Astrocyte of the cerebellum (primary cell): ENCODE data around the gene MED12L.

Experiments used
- DNase-seq: peaks from one replicate; pipeline ENCODE4 v3.0.0-alpha.2; 2011; ENCODE audit warnings: low read depth
- H3K4me3 ChIP-seq: 2 replicates; pipeline ENCODE4 v1.5.1; 2011; ENCODE audit warnings: mild to moderate bottlenecking, low read depth, low read length, moderate library complexity
- in situ Hi-C: cut with HindIII; loops from 2 replicates; pipeline ENCODE4 v1.10.0; 2017; ENCODE audit warnings: low sequenced_read_pairs
- TF ChIP-seq, protein P1 (sequence below): IDR thresholded peaks from 2 replicates; pipeline ENCODE4 v1.5.1; 2012; ENCODE audit warnings: low read length, low read depth, moderate library complexity, mild to moderate bottlenecking; ENCODE audit errors: missing control alignments

Gene MED12L

DNA sequence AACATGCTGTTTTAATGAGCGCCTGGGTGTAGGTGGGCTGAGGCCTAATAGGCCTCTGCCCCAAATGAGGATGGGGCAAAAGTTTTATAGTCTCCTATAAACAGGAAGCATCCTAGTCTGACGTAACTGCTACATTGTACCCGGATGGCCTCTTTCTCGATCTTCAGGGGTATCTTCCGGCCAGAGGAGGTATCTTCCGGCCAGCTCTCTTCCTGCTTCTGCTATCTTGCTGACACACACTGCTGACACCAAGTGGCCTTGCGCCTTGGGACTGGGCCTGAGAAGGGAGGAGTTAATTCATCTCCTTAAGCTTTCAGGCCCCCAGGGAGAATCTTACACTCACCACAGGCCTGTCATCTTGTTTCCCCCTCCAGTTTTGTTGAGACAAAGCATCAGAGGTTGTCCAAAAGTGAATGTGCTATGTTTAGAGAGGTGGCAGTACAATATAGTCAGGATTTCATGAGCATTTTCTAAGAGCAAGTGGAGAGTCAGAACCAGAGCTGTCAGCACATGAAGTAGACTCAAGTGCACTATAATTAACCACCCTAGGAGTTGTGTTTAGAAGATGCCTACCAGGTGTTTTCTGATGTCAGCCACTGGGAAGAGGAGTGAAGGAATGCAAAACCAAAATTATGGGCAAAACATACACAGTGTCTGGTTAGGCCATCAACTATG is 391.0 kb downstream of the MED12L start:
- DNase-seq: no peak
- in situ Hi-C loops: no loop called here
- TF ChIP-seq, protein P1, sequence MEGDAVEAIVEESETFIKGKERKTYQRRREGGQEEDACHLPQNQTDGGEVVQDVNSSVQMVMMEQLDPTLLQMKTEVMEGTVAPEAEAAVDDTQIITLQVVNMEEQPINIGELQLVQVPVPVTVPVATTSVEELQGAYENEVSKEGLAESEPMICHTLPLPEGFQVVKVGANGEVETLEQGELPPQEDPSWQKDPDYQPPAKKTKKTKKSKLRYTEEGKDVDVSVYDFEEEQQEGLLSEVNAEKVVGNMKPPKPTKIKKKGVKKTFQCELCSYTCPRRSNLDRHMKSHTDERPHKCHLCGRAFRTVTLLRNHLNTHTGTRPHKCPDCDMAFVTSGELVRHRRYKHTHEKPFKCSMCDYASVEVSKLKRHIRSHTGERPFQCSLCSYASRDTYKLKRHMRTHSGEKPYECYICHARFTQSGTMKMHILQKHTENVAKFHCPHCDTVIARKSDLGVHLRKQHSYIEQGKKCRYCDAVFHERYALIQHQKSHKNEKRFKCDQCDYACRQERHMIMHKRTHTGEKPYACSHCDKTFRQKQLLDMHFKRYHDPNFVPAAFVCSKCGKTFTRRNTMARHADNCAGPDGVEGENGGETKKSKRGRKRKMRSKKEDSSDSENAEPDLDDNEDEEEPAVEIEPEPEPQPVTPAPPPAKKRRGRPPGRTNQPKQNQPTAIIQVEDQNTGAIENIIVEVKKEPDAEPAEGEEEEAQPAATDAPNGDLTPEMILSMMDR: no peak
- H3K4me3 ChIP-seq: no peak overlapping the region

DNA sequence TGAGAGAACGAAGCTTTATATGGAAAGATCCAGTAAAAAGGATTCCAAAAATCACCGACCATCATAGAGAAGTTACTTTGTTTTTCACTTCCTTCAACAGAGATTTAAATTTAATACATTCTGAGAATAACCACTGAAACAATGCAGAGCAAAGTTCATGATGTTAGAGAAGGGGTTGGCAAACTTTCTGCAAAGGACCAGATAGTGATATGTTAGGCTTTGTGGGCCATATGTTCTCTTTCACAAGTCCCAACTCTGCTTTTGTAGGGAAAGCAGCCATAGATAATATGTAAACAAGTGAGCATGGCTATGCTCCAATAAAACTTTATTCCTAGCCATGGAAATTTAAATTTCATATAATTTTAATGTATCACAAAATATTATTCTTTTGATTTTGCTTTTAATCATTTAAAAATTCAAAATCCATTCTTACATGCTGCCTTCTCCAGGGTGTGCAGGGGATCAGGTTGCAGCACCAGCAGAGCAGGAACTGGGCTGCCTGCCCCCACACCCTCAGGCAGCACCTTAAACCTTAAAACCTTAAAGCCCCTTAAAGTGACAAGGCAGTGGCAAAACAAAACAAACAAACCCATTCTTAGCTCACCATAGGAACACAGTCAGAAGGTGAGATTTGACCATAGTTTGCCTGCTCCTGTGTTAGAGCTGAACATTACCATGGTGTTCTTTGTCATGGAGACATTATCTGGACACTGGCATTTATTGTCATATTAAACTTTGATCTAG is 392.3 kb downstream of the MED12L start:
- TF ChIP-seq, protein P1: no peak
- no peak for DNase-seq
- H3K4me3 ChIP-seq: no peak overlapping the region
- in situ Hi-C loops: no loop called here

DNA sequence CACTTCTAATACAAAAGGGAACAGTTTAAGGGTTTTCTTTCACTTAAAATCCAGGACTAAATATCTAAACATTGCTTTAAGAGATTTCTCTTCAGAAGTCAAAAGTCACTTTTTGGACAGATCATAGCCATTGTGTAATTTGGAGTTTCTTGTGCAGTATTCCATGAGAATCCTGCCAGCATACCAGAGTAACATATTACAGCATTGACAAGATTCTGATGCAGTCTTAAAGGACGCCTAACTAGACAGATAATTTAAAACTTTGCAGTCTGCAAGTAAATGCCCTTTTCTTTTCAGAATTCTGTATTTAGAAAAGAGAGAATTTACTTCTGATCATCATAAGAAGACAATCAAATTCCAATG is 392.9 kb downstream of the MED12L start:
- TF ChIP-seq, protein P1: no peak
- in situ Hi-C loops: no loop called here
- DNase-seq: no peak
- H3K4me3 ChIP-seq: no peak overlapping the region

DNA sequence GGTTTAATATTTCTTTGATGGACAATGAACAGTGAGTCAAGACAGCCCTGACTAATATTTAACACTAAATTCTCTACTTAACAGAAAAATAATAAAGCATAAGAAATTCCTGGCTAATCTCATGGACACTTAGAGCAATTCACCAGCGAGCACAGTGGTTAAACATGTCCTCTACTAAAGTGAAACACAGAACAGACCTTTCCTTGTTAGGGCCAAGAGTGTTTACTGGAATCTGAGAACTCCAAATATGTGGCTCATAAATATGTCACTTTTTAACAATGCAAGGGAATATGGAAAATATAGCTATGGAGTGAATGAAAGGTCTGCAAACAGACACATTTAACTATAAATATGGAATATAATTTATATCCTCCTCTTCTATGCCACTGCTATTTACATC is 394.0 kb downstream of the MED12L start:
- no peak overlapping the region for H3K4me3 ChIP-seq
- DNase-seq: no peak
- TF ChIP-seq, protein P1: no peak
- in situ Hi-C loops: no loop called here

DNA sequence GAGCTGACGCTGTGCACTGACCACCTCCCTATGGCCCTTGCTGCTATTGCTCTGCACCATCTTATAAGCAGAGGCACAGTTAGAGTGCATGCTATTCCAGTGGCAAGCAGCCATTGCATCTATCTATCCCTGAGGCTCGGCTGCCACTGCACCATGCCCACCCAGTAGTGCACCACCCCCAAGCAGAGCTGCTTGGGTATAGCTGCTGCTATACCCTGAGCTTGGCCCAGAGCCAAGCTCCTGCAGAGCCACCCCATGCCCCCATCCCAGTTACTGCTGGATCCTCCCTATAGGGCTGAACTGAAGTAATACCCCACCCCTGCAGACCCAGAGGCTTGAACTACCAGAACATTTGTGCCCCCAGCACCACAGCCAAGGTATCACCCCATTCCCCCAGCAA is 395.0 kb downstream of the MED12L start:
- DNase-seq: no peak
- H3K4me3 ChIP-seq: no peak overlapping the region
- in situ Hi-C loops: no loop called here
- TF ChIP-seq, protein P1: no peak

DNA sequence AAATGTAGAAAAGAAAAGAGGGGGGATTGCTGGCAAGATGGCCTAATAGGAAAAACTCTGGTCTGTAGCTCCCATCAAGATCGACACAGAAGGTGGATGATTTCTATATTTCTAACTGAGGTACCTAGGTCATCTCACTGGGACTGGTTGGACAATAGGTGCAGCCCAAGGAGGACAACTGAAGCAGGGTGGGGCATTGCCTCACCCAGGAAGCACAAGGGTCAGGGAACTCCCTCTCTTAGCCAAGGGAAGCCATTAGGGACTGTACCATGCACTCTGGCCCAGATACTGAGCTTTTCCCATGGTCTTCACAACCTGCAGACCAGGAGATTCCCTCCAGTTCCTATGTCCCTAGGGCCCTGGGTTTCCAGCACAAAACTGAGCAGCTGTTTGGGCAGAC is 398.0 kb downstream of the MED12L start:
- in situ Hi-C loops: no loop called here
- TF ChIP-seq, protein P1: no peak
- DNase-seq: no peak
- H3K4me3 ChIP-seq: no peak overlapping the region
